SK-N-SH (cell line): ENCODE data around the gene NRDE2. TPM values are rescaled to one million over a fixed set of nuclear protein-coding genes. Genes with fewer than 3 reads are reported as not detected.

Experiments
- CTCF ChIA-PET: fragments of 300-600, 350-600 bp; formaldehyde crosslinking; extraction: SDS; loops from one replicate; lab custom pipeline; 2021; lab: Yijun Ruan, JAX
- POLR2A ChIA-PET: fragments of 350-600 bp; sonication (Branson Sonifier 250); formaldehyde crosslinking; extraction: SDS; loops from one replicate; lab custom pipeline; 2020; ENCODE audit warnings: antibody characterized with exemption, inconsistent platforms; lab: Yijun Ruan, JAX
- DNase-seq: peaks from one replicate; pipeline ENCODE4 v3.0.0; 2012
- H2AFZ ChIP-seq: fragments of 200-600 bp; sonication (generic); 2 replicates; pipeline ENCODE4 v1.8.1; 2016; ENCODE audit warnings: antibody characterized with exemption, mild to moderate bottlenecking, low read depth
- H3F3A ChIP-seq: fragments of 200-600 bp; sonication (generic); replicated peaks from 2 replicates; pipeline ENCODE3; 2016; ENCODE audit warnings: antibody characterized with exemption, mild to moderate bottlenecking; ENCODE audit not compliant: insufficient read depth
- H3K27ac ChIP-seq, 2 experiments: fragments of 200-500 bp in 1 of 2; fragments of 200-600 bp in 1 of 2; sonication (Bioruptor generic) in 1 of 2; sonication (generic), shearing (Covaris generic) in 1 of 2; 2 replicates each; pipeline versions ENCODE4 v1.5.1 to v1.6.1; 2014 to 2016; ENCODE audit warnings: low read depth in 2 of 2, inconsistent platforms in 1 of 2, low read length in 1 of 2, mild to moderate bottlenecking in 1 of 2, mixed read lengths in 1 of 2
- H3K27me3 ChIP-seq: fragments of 200-600 bp; sonication (generic), shearing (Covaris generic); 2 replicates; pipeline ENCODE4 v1.6.1; 2016; ENCODE audit warnings: mixed run types; ENCODE audit not compliant: insufficient read depth
- H3K36me3 ChIP-seq, 2 experiments: fragments of 200-500 bp in 1 of 2; fragments of 200-600 bp in 1 of 2; sonication (Bioruptor generic) in 1 of 2; sonication (generic) in 1 of 2; replicated peaks in 1 of 2; 2 replicates each; pipeline versions ENCODE3 to v1.5.1; 2014 to 2016; ENCODE audit warnings: low read length in 1 of 2, mild to moderate bottlenecking in 1 of 2; ENCODE audit not compliant: insufficient read depth in 2 of 2, control insufficient read depth in 1 of 2
- H3K4me1 ChIP-seq, 2 experiments: fragments of 200-500 bp in 1 of 2; fragments of 200-600 bp in 1 of 2; sonication (Bioruptor generic) in 1 of 2; sonication (generic), shearing (Covaris generic) in 1 of 2; 2 replicates each; pipeline versions ENCODE4 v1.5.1 to v1.6.1; 2014 to 2016; ENCODE audit warnings: low read depth in 1 of 2, low read length in 1 of 2, mixed run types in 1 of 2; ENCODE audit not compliant: insufficient read depth in 2 of 2, control insufficient read depth in 1 of 2
- H3K4me2 ChIP-seq: fragments of 200-600 bp; sonication (generic), shearing (Covaris generic); 2 replicates; pipeline ENCODE4 v1.6.1; 2017; ENCODE audit warnings: mixed run types
- H3K4me3 ChIP-seq, 2 experiments: fragments of 200-500 bp in 1 of 2; fragments of 200-600 bp in 1 of 2; sonication (Bioruptor generic) in 1 of 2; sonication (generic), shearing (Covaris generic) in 1 of 2; 2 replicates each; pipeline versions ENCODE4 v1.5.1 to v1.8.1; 2014 to 2016; ENCODE audit warnings: low read depth in 2 of 2, inconsistent platforms in 1 of 2, low read length in 1 of 2, mild to moderate bottlenecking in 1 of 2, mixed read lengths in 1 of 2, moderate library complexity in 1 of 2
- H3K79me2 ChIP-seq: fragments of 200-600 bp; sonication (generic); 2 replicates; pipeline ENCODE4 v1.8.1; 2017; ENCODE audit warnings: mild to moderate bottlenecking; ENCODE audit not compliant: insufficient read depth
- H3K9ac ChIP-seq: fragments of 200-600 bp; sonication (generic); 2 replicates; pipeline ENCODE4 v1.6.1; 2017; ENCODE audit warnings: mixed run types
- H3K9me2 ChIP-seq: fragments of 200-600 bp; sonication (generic); 2 replicates; pipeline ENCODE4 v1.6.1; 2017; ENCODE audit warnings: mixed run types
- H3K9me3 ChIP-seq: fragments of 200-600 bp; sonication (generic); 2 replicates; pipeline ENCODE4 v1.6.1; 2017; ENCODE audit warnings: mixed run types, mild to moderate bottlenecking, moderate library complexity
- H4K20me1 ChIP-seq: fragments of 200-600 bp; sonication (generic); 2 replicates; pipeline ENCODE4 v1.6.1; 2017; ENCODE audit warnings: mild to moderate bottlenecking, mixed run types; ENCODE audit not compliant: insufficient read depth
- CHD2 ChIP-seq: fragments of 150-350 bp; IDR thresholded peaks from 2 replicates; pipeline ENCODE4 v1.6.1; 2018; ENCODE audit warnings: low read length; ENCODE audit not compliant: partially characterized antibody
- ELF1 ChIP-seq: IDR thresholded peaks from 2 replicates; pipeline ENCODE4 v1.4.0; 2012
- EZH2phosphoT487 ChIP-seq: fragments of 200-600 bp; sonication (generic); IDR thresholded peaks from 2 replicates; pipeline ENCODE4 v1.6.1; 2017; ENCODE audit warnings: low read depth, mixed run types, mild to moderate bottlenecking, antibody characterized with exemption, moderate library complexity, borderline replicate concordance
- FOSL2 ChIP-seq: IDR thresholded peaks from 2 replicates; pipeline ENCODE4 v1.4.0; 2012; ENCODE audit warnings: low read depth, mild to moderate bottlenecking, moderate library complexity, borderline replicate concordance
- FOXM1 ChIP-seq: IDR thresholded peaks from 2 replicates; pipeline ENCODE4 v1.4.0; 2012; ENCODE audit warnings: low read depth, mild to moderate bottlenecking
- GABPA ChIP-seq: IDR thresholded peaks from 2 replicates; pipeline ENCODE4 v1.4.0; 2012; ENCODE audit warnings: low read depth, mild to moderate bottlenecking
- GATA2 ChIP-seq: sonication (generic); formaldehyde crosslinking; IDR thresholded peaks from 2 replicates; pipeline ENCODE4 v1.5.0; 2020; ENCODE audit warnings: mild to moderate bottlenecking, missing genetic modification reagents
- MXI1 ChIP-seq: IDR thresholded peaks from 2 replicates; pipeline ENCODE4 v1.6.1; 2012; ENCODE audit warnings: mild to moderate bottlenecking, low read depth, low read length, improper control_type of control experiment
- NFIC ChIP-seq: IDR thresholded peaks from 2 replicates; pipeline ENCODE4 v1.4.0; 2012; ENCODE audit warnings: borderline replicate concordance
- POLR2AphosphoS5 ChIP-seq: IDR thresholded peaks from 2 replicates; pipeline ENCODE4 v1.6.1; 2012; ENCODE audit warnings: low read depth, low read length
- RAD21 ChIP-seq: IDR thresholded peaks from 2 replicates; pipeline ENCODE4 v1.6.1; 2012; ENCODE audit warnings: mild to moderate bottlenecking, low read length
- RFX5 ChIP-seq: IDR thresholded peaks from 2 replicates; pipeline ENCODE4 v1.6.1; 2012; ENCODE audit warnings: mild to moderate bottlenecking, improper control_type of control experiment, low read length
- RXRA ChIP-seq: IDR thresholded peaks from 2 replicates; pipeline ENCODE4 v1.4.0; 2012; ENCODE audit warnings: low read depth, mild to moderate bottlenecking, borderline replicate concordance
- SIN3A ChIP-seq: IDR thresholded peaks from 2 replicates; pipeline ENCODE4 v1.6.1; 2012; ENCODE audit warnings: low read depth, mild to moderate bottlenecking, low read length, moderate library complexity, borderline replicate concordance
- TAF1 ChIP-seq: IDR thresholded peaks from 2 replicates; pipeline ENCODE4 v1.6.1; 2012; ENCODE audit warnings: low read depth, mild to moderate bottlenecking, low read length, moderate library complexity, borderline replicate concordance
- TEAD4 ChIP-seq: IDR thresholded peaks from 2 replicates; pipeline ENCODE4 v1.4.0; 2012; ENCODE audit warnings: mild to moderate bottlenecking, borderline replicate concordance; ENCODE audit not compliant: insufficient read depth
- YY1 ChIP-seq: IDR thresholded peaks from 2 replicates; pipeline ENCODE4 v1.4.0; 2012; ENCODE audit warnings: low read depth, mild to moderate bottlenecking
- WGBS: methylation state at CpG from one replicate; pipeline ENCODE4 v1.1.6; 2017; ENCODE audit warnings: low lambda C conversion rate; 5-methylcytosine and 5-hydroxymethylcytosine counted together
- polyA plus RNA-seq, 3 experiments: library from polyadenylated mRNA; depleted of rRNA; stranded (reverse); fragments of >200 nt; gene quantifications; 2 replicates each; pipeline ENCODE4 v1.2.3, GENCODE V29; 2012
- TF ChIP-seq, protein P1 (sequence below): IDR thresholded peaks from 2 replicates; pipeline ENCODE4; 2012
- TF ChIP-seq, protein P2 (sequence below): fragments of 150-350 bp; IDR thresholded peaks from 2 replicates; pipeline ENCODE4 v1.6.1; 2016; ENCODE audit warnings: mild to moderate bottlenecking, low read depth, low read length
- TF ChIP-seq, protein P3 (sequence below): IDR thresholded peaks from 2 replicates; pipeline ENCODE4 v1.4.0; 2012; ENCODE audit warnings: low read depth, borderline replicate concordance
- TF ChIP-seq, protein P4 (sequence below): IDR thresholded peaks from 2 replicates; pipeline ENCODE4 v1.4.0; 2012; ENCODE audit warnings: low read depth, borderline replicate concordance
- TF ChIP-seq, protein P5 (sequence below): fragments of 150-350 bp; IDR thresholded peaks from 2 replicates; pipeline ENCODE4 v1.6.1; 2017; ENCODE audit warnings: antibody characterized with exemption, low read length, low read depth, borderline replicate concordance

The NRDE2 gene
- polyA plus RNA-seq, 1 of the 3 experiments (the other 2 are of a cell fraction), result 11.3 TPM

DNA sequence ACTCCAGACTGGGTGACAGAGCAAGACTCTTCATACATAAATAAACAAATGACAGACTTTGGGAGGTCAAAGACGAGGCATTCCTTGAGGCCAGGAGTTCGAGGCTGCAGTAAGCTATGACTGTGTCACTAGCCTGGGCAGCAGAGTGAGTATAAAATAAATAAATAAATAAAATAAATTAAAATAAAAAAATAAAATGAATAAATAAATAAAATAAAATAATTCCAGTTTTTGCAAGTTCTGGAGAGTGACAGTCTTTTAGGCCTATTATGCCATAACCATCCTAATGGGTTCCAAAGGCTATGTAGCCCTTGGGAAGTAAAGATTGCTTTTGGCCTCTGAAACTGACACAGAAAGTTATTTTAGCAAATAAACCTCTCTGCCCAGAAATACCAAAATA, 16.5 kb upstream of the NRDE2 start:
- Histone ChIP-seq H3K4me2 (no peak overlapping the region), H3K36me3 (no peaks in the 10 kb centered on the region), H2AFZ (no peak overlapping the region), H3K9me3 (no peaks in the 10 kb centered on the region), H3K4me3 (no peak overlapping the region), H3K4me1 (no peaks in the 10 kb centered on the region), H3K27me3 (no peaks in the 10 kb centered on the region), H3K79me2 (no peaks in the 10 kb centered on the region), H4K20me1 (no peaks in the 10 kb centered on the region), H3K27ac (no peak overlapping the region), H3K9ac (no peak overlapping the region), H3K9me2 (no peaks in the 10 kb centered on the region), H3F3A (no peaks in the 10 kb centered on the region)
- POLR2A ChIA-PET, result no interaction called here
- no peak for TF ChIP-seq ELF1
- TF ChIP-seq MXI1, result no peak
- no peak for TF ChIP-seq CHD2
- no peak for TF ChIP-seq NFIC
- no peak for TF ChIP-seq FOSL2
- no peak for TF ChIP-seq TAF1
- TF ChIP-seq, protein P1, sequence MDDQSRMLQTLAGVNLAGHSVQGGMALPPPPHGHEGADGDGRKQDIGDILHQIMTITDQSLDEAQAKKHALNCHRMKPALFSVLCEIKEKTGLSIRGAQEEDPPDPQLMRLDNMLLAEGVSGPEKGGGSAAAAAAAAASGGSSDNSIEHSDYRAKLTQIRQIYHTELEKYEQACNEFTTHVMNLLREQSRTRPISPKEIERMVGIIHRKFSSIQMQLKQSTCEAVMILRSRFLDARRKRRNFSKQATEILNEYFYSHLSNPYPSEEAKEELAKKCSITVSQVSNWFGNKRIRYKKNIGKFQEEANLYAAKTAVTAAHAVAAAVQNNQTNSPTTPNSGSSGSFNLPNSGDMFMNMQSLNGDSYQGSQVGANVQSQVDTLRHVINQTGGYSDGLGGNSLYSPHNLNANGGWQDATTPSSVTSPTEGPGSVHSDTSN, result no peak
- no peak for TF ChIP-seq YY1
- TF ChIP-seq RFX5, result no peak
- TF ChIP-seq TEAD4, result no peak
- TF ChIP-seq, protein P2, sequence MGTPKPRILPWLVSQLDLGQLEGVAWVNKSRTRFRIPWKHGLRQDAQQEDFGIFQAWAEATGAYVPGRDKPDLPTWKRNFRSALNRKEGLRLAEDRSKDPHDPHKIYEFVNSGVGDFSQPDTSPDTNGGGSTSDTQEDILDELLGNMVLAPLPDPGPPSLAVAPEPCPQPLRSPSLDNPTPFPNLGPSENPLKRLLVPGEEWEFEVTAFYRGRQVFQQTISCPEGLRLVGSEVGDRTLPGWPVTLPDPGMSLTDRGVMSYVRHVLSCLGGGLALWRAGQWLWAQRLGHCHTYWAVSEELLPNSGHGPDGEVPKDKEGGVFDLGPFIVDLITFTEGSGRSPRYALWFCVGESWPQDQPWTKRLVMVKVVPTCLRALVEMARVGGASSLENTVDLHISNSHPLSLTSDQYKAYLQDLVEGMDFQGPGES, result no peak
- TF ChIP-seq POLR2AphosphoS5, result no peak
- no peak for TF ChIP-seq RXRA
- TF ChIP-seq, protein P3, sequence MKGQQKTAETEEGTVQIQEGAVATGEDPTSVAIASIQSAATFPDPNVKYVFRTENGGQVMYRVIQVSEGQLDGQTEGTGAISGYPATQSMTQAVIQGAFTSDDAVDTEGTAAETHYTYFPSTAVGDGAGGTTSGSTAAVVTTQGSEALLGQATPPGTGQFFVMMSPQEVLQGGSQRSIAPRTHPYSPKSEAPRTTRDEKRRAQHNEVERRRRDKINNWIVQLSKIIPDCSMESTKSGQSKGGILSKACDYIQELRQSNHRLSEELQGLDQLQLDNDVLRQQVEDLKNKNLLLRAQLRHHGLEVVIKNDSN, result no peak
- TF ChIP-seq RAD21, result no peak
- WGBS, result 66% methylated on average over 2 of the region's 2 CpGs
- no peak for DNase-seq
- CTCF ChIA-PET, result no interaction called here

DNA sequence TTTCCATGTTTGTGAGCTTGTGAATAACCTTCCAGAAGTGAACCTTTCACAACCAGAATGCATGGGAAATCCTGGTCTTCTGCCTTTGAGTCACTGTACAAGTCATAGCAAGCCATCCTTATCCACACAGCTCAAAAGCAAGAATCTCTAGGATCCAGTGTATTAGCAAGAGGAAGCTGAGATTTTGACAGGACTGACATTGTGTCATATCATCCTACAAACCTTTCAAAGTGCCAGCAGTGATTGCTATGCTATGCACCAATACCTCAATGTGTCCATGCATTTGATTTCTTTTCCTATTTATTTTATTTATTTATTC, 13.5 kb upstream of the NRDE2 start:
- H3K36me3 ChIP-seq, result no peaks in the 10 kb centered on the region
- no peaks in the 10 kb centered on the region for H4K20me1 ChIP-seq
- H3K79me2 ChIP-seq, result no peaks in the 10 kb centered on the region
- H3K4me1 ChIP-seq, result no peaks in the 10 kb centered on the region
- H3K27me3 ChIP-seq, result no peaks in the 10 kb centered on the region
- DNase-seq, result no peak
- no peaks in the 10 kb centered on the region for H3K9me2 ChIP-seq
- no peaks in the 10 kb centered on the region for H3K9me3 ChIP-seq
- H3K9ac ChIP-seq, result no peak overlapping the region
- H3K27ac ChIP-seq, result no peak overlapping the region
- no peak overlapping the region for H3K4me2 ChIP-seq
- no peaks in the 10 kb centered on the region for H3F3A ChIP-seq
- CTCF ChIA-PET, result no interaction called here
- TF ChIP-seq MXI1 (no peak), SIN3A (no peak), FOXM1 (no peak), GABPA (no peak), TAF1 (no peak), GATA2 (no peak), TEAD4 (no peak), EZH2phosphoT487 (no peak), POLR2AphosphoS5 (no peak), ELF1 (no peak)
- TF ChIP-seq, protein P4, sequence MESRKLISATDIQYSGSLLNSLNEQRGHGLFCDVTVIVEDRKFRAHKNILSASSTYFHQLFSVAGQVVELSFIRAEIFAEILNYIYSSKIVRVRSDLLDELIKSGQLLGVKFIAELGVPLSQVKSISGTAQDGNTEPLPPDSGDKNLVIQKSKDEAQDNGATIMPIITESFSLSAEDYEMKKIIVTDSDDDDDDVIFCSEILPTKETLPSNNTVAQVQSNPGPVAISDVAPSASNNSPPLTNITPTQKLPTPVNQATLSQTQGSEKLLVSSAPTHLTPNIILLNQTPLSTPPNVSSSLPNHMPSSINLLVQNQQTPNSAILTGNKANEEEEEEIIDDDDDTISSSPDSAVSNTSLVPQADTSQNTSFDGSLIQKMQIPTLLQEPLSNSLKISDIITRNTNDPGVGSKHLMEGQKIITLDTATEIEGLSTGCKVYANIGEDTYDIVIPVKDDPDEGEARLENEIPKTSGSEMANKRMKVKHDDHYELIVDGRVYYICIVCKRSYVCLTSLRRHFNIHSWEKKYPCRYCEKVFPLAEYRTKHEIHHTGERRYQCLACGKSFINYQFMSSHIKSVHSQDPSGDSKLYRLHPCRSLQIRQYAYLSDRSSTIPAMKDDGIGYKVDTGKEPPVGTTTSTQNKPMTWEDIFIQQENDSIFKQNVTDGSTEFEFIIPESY, result no peak
- TF ChIP-seq, protein P5, sequence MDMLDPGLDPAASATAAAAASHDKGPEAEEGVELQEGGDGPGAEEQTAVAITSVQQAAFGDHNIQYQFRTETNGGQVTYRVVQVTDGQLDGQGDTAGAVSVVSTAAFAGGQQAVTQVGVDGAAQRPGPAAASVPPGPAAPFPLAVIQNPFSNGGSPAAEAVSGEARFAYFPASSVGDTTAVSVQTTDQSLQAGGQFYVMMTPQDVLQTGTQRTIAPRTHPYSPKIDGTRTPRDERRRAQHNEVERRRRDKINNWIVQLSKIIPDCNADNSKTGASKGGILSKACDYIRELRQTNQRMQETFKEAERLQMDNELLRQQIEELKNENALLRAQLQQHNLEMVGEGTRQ, result no peak
- H2AFZ ChIP-seq, result no peak overlapping the region
- POLR2A ChIA-PET, result interaction anchor here (0.5 kb wide), 1 partner anchor 39 kb away, joined by 3 read pairs; no protein-coding TSS in a partner anchor
- H3K4me3 ChIP-seq, result no peak overlapping the region
